Stomach (tissue), 4 donors: ENCODE results near the gene BOK.

Experiments
- EP300 ChIP-seq: sonication (generic); formaldehyde crosslinking; IDR thresholded peaks from one replicate; pipeline ENCODE4 v1.6.1; 2017; ENCODE audit warnings: antibody characterized with exemption
- POLR2A ChIP-seq, 4 donors: fragments of 450-650 bp; IDR thresholded peaks; one replicate each; pipeline ENCODE4 v1.6.1; 2016; ENCODE audit warnings: antibody characterized with exemption in 4 of 4, control low read depth in 2 of 4, mild to moderate bottlenecking in 1 of 4, moderate library complexity in 1 of 4
- POLR2AphosphoS5 ChIP-seq, 3 donors: sonication (generic); formaldehyde crosslinking; IDR thresholded peaks; one replicate each; pipeline ENCODE4 v1.6.1; 2016; ENCODE audit warnings: antibody characterized with exemption in 3 of 3
- TF ChIP-seq, protein P1 (sequence below), 7 experiments: fragments of 450-650 bp in 4 of 7; fragments of 200-600 bp in 3 of 7; sonication (generic) in 3 of 7; IDR thresholded peaks; one replicate each; pipeline ENCODE4 v1.5.1; 2016 to 2019; ENCODE audit warnings: antibody characterized with exemption in 7 of 7, control low read depth in 2 of 7, mild to moderate bottlenecking in 1 of 7

DNA sequence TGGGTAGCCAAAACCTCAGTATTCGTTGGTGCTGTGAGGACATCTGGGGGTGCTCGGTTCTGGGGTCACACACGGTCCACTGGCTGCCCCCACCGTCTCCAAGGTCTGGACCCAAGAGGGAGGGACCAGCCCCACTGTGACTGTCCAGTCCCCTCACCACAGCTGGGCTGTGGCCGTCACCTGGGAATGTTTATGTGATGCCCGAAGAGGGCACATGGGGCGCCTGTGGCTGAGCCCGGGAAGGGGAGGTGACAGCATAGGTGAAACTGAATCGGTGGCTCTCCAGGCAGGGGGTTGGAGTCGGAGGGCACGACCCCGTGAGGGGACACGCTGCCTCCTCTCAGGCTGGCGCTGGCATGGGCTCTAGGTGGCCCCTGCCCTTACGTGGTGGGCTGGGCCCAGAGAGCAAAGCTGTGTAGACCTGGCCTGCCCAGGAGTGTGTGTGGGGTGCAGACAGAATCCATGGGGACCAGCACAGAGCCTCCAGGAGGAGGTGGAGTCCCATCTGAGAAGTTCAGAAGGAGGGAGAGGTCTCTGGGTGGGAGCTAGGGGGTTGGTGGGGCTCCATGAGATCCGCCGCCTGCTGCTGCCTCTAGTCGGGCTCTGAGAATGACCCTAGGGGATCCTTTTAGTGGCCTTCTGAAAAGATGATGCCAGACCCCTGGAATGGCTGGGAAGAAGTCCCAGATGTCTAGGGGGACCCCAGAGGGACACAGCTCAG is 1.8 kb downstream of the BOK start:
- TF ChIP-seq POLR2AphosphoS5 (IDR thresholded peaks at IDR 0.05) (no peak), POLR2A (IDR thresholded peaks at IDR 0.05) (no peak), EP300 (no peak)
- TF ChIP-seq, protein P1, sequence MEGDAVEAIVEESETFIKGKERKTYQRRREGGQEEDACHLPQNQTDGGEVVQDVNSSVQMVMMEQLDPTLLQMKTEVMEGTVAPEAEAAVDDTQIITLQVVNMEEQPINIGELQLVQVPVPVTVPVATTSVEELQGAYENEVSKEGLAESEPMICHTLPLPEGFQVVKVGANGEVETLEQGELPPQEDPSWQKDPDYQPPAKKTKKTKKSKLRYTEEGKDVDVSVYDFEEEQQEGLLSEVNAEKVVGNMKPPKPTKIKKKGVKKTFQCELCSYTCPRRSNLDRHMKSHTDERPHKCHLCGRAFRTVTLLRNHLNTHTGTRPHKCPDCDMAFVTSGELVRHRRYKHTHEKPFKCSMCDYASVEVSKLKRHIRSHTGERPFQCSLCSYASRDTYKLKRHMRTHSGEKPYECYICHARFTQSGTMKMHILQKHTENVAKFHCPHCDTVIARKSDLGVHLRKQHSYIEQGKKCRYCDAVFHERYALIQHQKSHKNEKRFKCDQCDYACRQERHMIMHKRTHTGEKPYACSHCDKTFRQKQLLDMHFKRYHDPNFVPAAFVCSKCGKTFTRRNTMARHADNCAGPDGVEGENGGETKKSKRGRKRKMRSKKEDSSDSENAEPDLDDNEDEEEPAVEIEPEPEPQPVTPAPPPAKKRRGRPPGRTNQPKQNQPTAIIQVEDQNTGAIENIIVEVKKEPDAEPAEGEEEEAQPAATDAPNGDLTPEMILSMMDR (IDR thresholded peaks at IDR 0.05), result no peak
